ENCODE data around the gene PLCL1. TPM values are rescaled to one million over a fixed set of nuclear protein-coding genes. Genes with fewer than 3 reads are reported as not detected.
A peak's percentile ranks its signal among the peaks of the same experiment; 100 is the strongest.

The PLCL1 gene
- total RNA-seq, 3 donors from 2014 or later, result 1.6 to 10.6 (median 2.0) TPM

- Histone ChIP-seq H3K4me3 (no peak overlapping the region), H3K4me1 (ENCODE audit: low read depth) (no peaks in the 10 kb centered on the region), H3K9me3 (no peaks in the 10 kb centered on the region), H3K36me3 (ENCODE audit: low read depth) (no peaks in the 10 kb centered on the region)
- intact Hi-C loops (cut with DNase I, micrococcal nuclease), result no loop called here
- DNase-seq, result no peak
- TF ChIP-seq CTCF (IDR thresholded peaks at IDR 0.05), result no peak
- ATAC-seq, result no peak
Observed at GRCh38 chr2:198033626-198034025, 229.2 kb downstream of the PLCL1 start.

GRCh38 chr2:198036029-198036879 is 231.9 kb downstream of the PLCL1 start:
- no peak for TF ChIP-seq CTCF (IDR thresholded peaks at IDR 0.05)
- H3K36me3 ChIP-seq (ENCODE audit: low read depth), result no peaks in the 10 kb centered on the region
- H3K4me1 ChIP-seq (ENCODE audit: low read depth), result no peaks in the 10 kb centered on the region
- H3K4me3 ChIP-seq, result no peak overlapping the region
- H3K9me3 ChIP-seq, result no peaks in the 10 kb centered on the region
- intact Hi-C loops (cut with DNase I, micrococcal nuclease), result no loop called here
- DNase-seq, result no peak
- no peak for ATAC-seq

- no peaks in the 10 kb centered on the region for H3K36me3 ChIP-seq (ENCODE audit: low read depth)
- no peak overlapping the region for H3K4me3 ChIP-seq
- H3K4me1 ChIP-seq (ENCODE audit: low read depth), result no peaks in the 10 kb centered on the region
- no peak for TF ChIP-seq CTCF (IDR thresholded peaks at IDR 0.05)
- intact Hi-C loops (cut with DNase I, micrococcal nuclease), result no loop called here
- no peaks in the 10 kb centered on the region for H3K9me3 ChIP-seq
- ATAC-seq, result no peak
- DNase-seq, result no peak
Observed at GRCh38 chr2:198040835-198041234, 236.4 kb downstream of the PLCL1 start.

GRCh38 chr2:198042189-198042588 is 237.8 kb downstream of the PLCL1 start:
- Histone ChIP-seq H3K4me1 (ENCODE audit: low read depth) (no peaks in the 10 kb centered on the region), H3K36me3 (ENCODE audit: low read depth) (no peaks in the 10 kb centered on the region), H3K9me3 (no peaks in the 10 kb centered on the region), H3K4me3 (no peak overlapping the region)
- DNase-seq, result no peak
- no peak for TF ChIP-seq CTCF (IDR thresholded peaks at IDR 0.05)
- peak; percentile 37 for ATAC-seq
- intact Hi-C loops (cut with DNase I, micrococcal nuclease), result no loop called here

GRCh38 chr2:198044777-198045176 is 240.4 kb downstream of the PLCL1 start:
- no peak for DNase-seq
- Histone ChIP-seq H3K9me3 (no peaks in the 10 kb centered on the region), H3K4me1 (ENCODE audit: low read depth) (no peaks in the 10 kb centered on the region), H3K36me3 (ENCODE audit: low read depth) (no peaks in the 10 kb centered on the region), H3K4me3 (no peak overlapping the region)
- no peak for TF ChIP-seq CTCF (IDR thresholded peaks at IDR 0.05)
- no peak for ATAC-seq
- intact Hi-C loops (cut with DNase I, micrococcal nuclease), result no loop called here

All from mucosa of descending colon (tissue), 3 donors.